ENCODE data around the gene NR5A1.

The NR5A1 gene

GRCh38 chr9:124485201-124485600 lies 22.0 kb downstream of the NR5A1 start:
- H3K36me3 ChIP-seq (ENCODE audit: control insufficient read depth, insufficient read depth, low read length), result no peaks in the 10 kb centered on the region
- H3K4me3 ChIP-seq (ENCODE audit: insufficient read depth, low read depth, low read length, poor library complexity, severe bottlenecking), result no peak overlapping the region
- H3K27me3 ChIP-seq (replicated peaks; ENCODE audit: control insufficient read depth, insufficient read depth, low read length, poor library complexity, severe bottlenecking), result no peaks in the 10 kb centered on the region
- DNase-seq, result no peak
- H3K4me1 ChIP-seq (ENCODE audit: control insufficient read depth, insufficient read depth, low read length, poor library complexity, severe bottlenecking), result no peaks in the 10 kb centered on the region
- no peak overlapping the region for H3K27ac ChIP-seq (ENCODE audit: insufficient read depth, low read length, poor library complexity, severe bottlenecking)
- H3K9me3 ChIP-seq (ENCODE audit: control insufficient read depth, low read length), result no peaks in the 10 kb centered on the region

- Histone ChIP-seq H3K9me3 (ENCODE audit: control insufficient read depth, low read length) (no peaks in the 10 kb centered on the region), H3K4me1 (ENCODE audit: control insufficient read depth, insufficient read depth, low read length, poor library complexity, severe bottlenecking) (no peaks in the 10 kb centered on the region), H3K4me3 (ENCODE audit: insufficient read depth, low read depth, low read length, poor library complexity, severe bottlenecking) (no peak overlapping the region), H3K27ac (ENCODE audit: insufficient read depth, low read length, poor library complexity, severe bottlenecking) (no peak overlapping the region), H3K36me3 (ENCODE audit: control insufficient read depth, insufficient read depth, low read length) (no peaks in the 10 kb centered on the region), H3K27me3 (replicated peaks; ENCODE audit: control insufficient read depth, insufficient read depth, low read length, poor library complexity, severe bottlenecking) (peaks cover 4% of the 10 kb centered on the region)
- no peak for DNase-seq
Measured at GRCh38 chr9:124483481-124483880, 23.7 kb downstream of the NR5A1 start.

- Histone ChIP-seq H3K36me3 (ENCODE audit: control insufficient read depth, insufficient read depth, low read length) (no peaks in the 10 kb centered on the region), H3K27ac (ENCODE audit: insufficient read depth, low read length, poor library complexity, severe bottlenecking) (no peak overlapping the region), H3K27me3 (replicated peaks; ENCODE audit: control insufficient read depth, insufficient read depth, low read length, poor library complexity, severe bottlenecking) (peaks cover 6% of the 10 kb centered on the region), H3K9me3 (ENCODE audit: control insufficient read depth, low read length) (no peaks in the 10 kb centered on the region), H3K4me3 (ENCODE audit: insufficient read depth, low read depth, low read length, poor library complexity, severe bottlenecking) (no peak overlapping the region), H3K4me1 (ENCODE audit: control insufficient read depth, insufficient read depth, low read length, poor library complexity, severe bottlenecking) (no peaks in the 10 kb centered on the region)
- no peak for DNase-seq
Measured at GRCh38 chr9:124482431-124483031, 24.7 kb downstream of the NR5A1 start.

GRCh38 chr9:124481115-124481514 lies 26.1 kb downstream of the NR5A1 start:
- no peak for DNase-seq

GRCh38 chr9:124480621-124480981 lies 26.6 kb downstream of the NR5A1 start:
- Histone ChIP-seq H3K9me3 (ENCODE audit: control insufficient read depth, low read length) (no peaks in the 10 kb centered on the region), H3K4me1 (ENCODE audit: control insufficient read depth, insufficient read depth, low read length, poor library complexity, severe bottlenecking) (no peaks in the 10 kb centered on the region), H3K27me3 (replicated peaks; ENCODE audit: control insufficient read depth, insufficient read depth, low read length, poor library complexity, severe bottlenecking) (peaks cover 13% of the 10 kb centered on the region), H3K4me3 (ENCODE audit: insufficient read depth, low read depth, low read length, poor library complexity, severe bottlenecking) (no peak overlapping the region), H3K27ac (ENCODE audit: insufficient read depth, low read length, poor library complexity, severe bottlenecking) (no peak overlapping the region), H3K36me3 (ENCODE audit: control insufficient read depth, insufficient read depth, low read length) (no peaks in the 10 kb centered on the region)
- no peak for DNase-seq

More at GRCh38 chr9:124481115-124481514, 26.1 kb downstream of the NR5A1 start:
- no peaks in the 10 kb centered on the region for H3K4me1 ChIP-seq (ENCODE audit: control insufficient read depth, insufficient read depth, low read length, poor library complexity, severe bottlenecking)
- no peaks in the 10 kb centered on the region for H3K36me3 ChIP-seq (ENCODE audit: control insufficient read depth, insufficient read depth, low read length)
- no peak overlapping the region for H3K4me3 ChIP-seq (ENCODE audit: insufficient read depth, low read depth, low read length, poor library complexity, severe bottlenecking)
- H3K27ac ChIP-seq (ENCODE audit: insufficient read depth, low read length, poor library complexity, severe bottlenecking), result no peak overlapping the region
- H3K27me3 ChIP-seq (replicated peaks; ENCODE audit: control insufficient read depth, insufficient read depth, low read length, poor library complexity, severe bottlenecking), result peaks cover 13% of the 10 kb centered on the region
- no peaks in the 10 kb centered on the region for H3K9me3 ChIP-seq (ENCODE audit: control insufficient read depth, low read length)

- Histone ChIP-seq H3K36me3 (ENCODE audit: control insufficient read depth, insufficient read depth, low read length) (no peaks in the 10 kb centered on the region), H3K27ac (ENCODE audit: insufficient read depth, low read length, poor library complexity, severe bottlenecking) (no peak overlapping the region), H3K4me1 (ENCODE audit: control insufficient read depth, insufficient read depth, low read length, poor library complexity, severe bottlenecking) (no peaks in the 10 kb centered on the region), H3K9me3 (ENCODE audit: control insufficient read depth, low read length) (no peaks in the 10 kb centered on the region), H3K27me3 (replicated peaks; ENCODE audit: control insufficient read depth, insufficient read depth, low read length, poor library complexity, severe bottlenecking) (peaks cover 13% of the 10 kb centered on the region), H3K4me3 (ENCODE audit: insufficient read depth, low read depth, low read length, poor library complexity, severe bottlenecking) (no peak overlapping the region)
- no peak for DNase-seq
Measured at GRCh38 chr9:124479947-124480620, 27.1 kb downstream of the NR5A1 start.

- no peaks in the 10 kb centered on the region for H3K4me1 ChIP-seq (ENCODE audit: control insufficient read depth, insufficient read depth, low read length, poor library complexity, severe bottlenecking)
- no peaks in the 10 kb centered on the region for H3K9me3 ChIP-seq (ENCODE audit: control insufficient read depth, low read length)
- peaks cover 13% of the 10 kb centered on the region for H3K27me3 ChIP-seq (replicated peaks; ENCODE audit: control insufficient read depth, insufficient read depth, low read length, poor library complexity, severe bottlenecking)
- no peak overlapping the region for H3K4me3 ChIP-seq (ENCODE audit: insufficient read depth, low read depth, low read length, poor library complexity, severe bottlenecking)
- H3K36me3 ChIP-seq (ENCODE audit: control insufficient read depth, insufficient read depth, low read length), result no peaks in the 10 kb centered on the region
- DNase-seq, result no peak
- no peak overlapping the region for H3K27ac ChIP-seq (ENCODE audit: insufficient read depth, low read length, poor library complexity, severe bottlenecking)
Measured at GRCh38 chr9:124479371-124479770, 27.8 kb downstream of the NR5A1 start.

GRCh38 chr9:124478354-124478753 lies 28.8 kb downstream of the NR5A1 start:
- no peaks in the 10 kb centered on the region for H3K9me3 ChIP-seq (ENCODE audit: control insufficient read depth, low read length)
- H3K36me3 ChIP-seq (ENCODE audit: control insufficient read depth, insufficient read depth, low read length), result no peaks in the 10 kb centered on the region
- no peak for DNase-seq
- no peak overlapping the region for H3K27ac ChIP-seq (ENCODE audit: insufficient read depth, low read length, poor library complexity, severe bottlenecking)
- no peak overlapping the region for H3K4me3 ChIP-seq (ENCODE audit: insufficient read depth, low read depth, low read length, poor library complexity, severe bottlenecking)
- no peaks in the 10 kb centered on the region for H3K4me1 ChIP-seq (ENCODE audit: control insufficient read depth, insufficient read depth, low read length, poor library complexity, severe bottlenecking)
- peaks cover 13% of the 10 kb centered on the region for H3K27me3 ChIP-seq (replicated peaks; ENCODE audit: control insufficient read depth, insufficient read depth, low read length, poor library complexity, severe bottlenecking)

GRCh38 chr9:124477648-124478285 lies 29.4 kb downstream of the NR5A1 start:
- Histone ChIP-seq H3K4me3 (ENCODE audit: insufficient read depth, low read depth, low read length, poor library complexity, severe bottlenecking) (no peak overlapping the region), H3K36me3 (ENCODE audit: control insufficient read depth, insufficient read depth, low read length) (no peaks in the 10 kb centered on the region), H3K27me3 (replicated peaks; ENCODE audit: control insufficient read depth, insufficient read depth, low read length, poor library complexity, severe bottlenecking) (peaks cover 13% of the 10 kb centered on the region), H3K9me3 (ENCODE audit: control insufficient read depth, low read length) (no peaks in the 10 kb centered on the region), H3K4me1 (ENCODE audit: control insufficient read depth, insufficient read depth, low read length, poor library complexity, severe bottlenecking) (no peaks in the 10 kb centered on the region), H3K27ac (ENCODE audit: insufficient read depth, low read length, poor library complexity, severe bottlenecking) (no peak overlapping the region)
- no peak for DNase-seq

- Histone ChIP-seq H3K4me1 (ENCODE audit: control insufficient read depth, insufficient read depth, low read length, poor library complexity, severe bottlenecking) (no peaks in the 10 kb centered on the region), H3K27me3 (replicated peaks; ENCODE audit: control insufficient read depth, insufficient read depth, low read length, poor library complexity, severe bottlenecking) (peaks cover 13% of the 10 kb centered on the region), H3K36me3 (ENCODE audit: control insufficient read depth, insufficient read depth, low read length) (no peaks in the 10 kb centered on the region), H3K27ac (ENCODE audit: insufficient read depth, low read length, poor library complexity, severe bottlenecking) (no peak overlapping the region), H3K9me3 (ENCODE audit: control insufficient read depth, low read length) (no peaks in the 10 kb centered on the region), H3K4me3 (ENCODE audit: insufficient read depth, low read depth, low read length, poor library complexity, severe bottlenecking) (no peak overlapping the region)
- DNase-seq, result no peak
Measured at GRCh38 chr9:124477211-124477647, 30.0 kb downstream of the NR5A1 start.

Measured in effector memory CD4-positive, alpha-beta T cell (primary cell).